LNCaP clone FGC (cell line): ENCODE data around the gene CNTNAP1.

Experiments used
- DNase-seq: peaks from one replicate; pipeline ENCODE4 v3.0.0-alpha.2; 2011; ENCODE audit warnings: low read depth
- H3K4me3 ChIP-seq: 2 replicates; pipeline ENCODE4 v1.5.1; 2011; ENCODE audit warnings: mild to moderate bottlenecking, low read depth, low read length, control low read depth
- CTCF ChIP-seq: IDR thresholded peaks from 2 replicates; pipeline ENCODE4 v1.5.1; 2012; ENCODE audit warnings: mild to moderate bottlenecking; ENCODE audit not compliant: control insufficient read depth, insufficient read depth; ENCODE audit errors: extremely low read depth

Gene CNTNAP1

DNA sequence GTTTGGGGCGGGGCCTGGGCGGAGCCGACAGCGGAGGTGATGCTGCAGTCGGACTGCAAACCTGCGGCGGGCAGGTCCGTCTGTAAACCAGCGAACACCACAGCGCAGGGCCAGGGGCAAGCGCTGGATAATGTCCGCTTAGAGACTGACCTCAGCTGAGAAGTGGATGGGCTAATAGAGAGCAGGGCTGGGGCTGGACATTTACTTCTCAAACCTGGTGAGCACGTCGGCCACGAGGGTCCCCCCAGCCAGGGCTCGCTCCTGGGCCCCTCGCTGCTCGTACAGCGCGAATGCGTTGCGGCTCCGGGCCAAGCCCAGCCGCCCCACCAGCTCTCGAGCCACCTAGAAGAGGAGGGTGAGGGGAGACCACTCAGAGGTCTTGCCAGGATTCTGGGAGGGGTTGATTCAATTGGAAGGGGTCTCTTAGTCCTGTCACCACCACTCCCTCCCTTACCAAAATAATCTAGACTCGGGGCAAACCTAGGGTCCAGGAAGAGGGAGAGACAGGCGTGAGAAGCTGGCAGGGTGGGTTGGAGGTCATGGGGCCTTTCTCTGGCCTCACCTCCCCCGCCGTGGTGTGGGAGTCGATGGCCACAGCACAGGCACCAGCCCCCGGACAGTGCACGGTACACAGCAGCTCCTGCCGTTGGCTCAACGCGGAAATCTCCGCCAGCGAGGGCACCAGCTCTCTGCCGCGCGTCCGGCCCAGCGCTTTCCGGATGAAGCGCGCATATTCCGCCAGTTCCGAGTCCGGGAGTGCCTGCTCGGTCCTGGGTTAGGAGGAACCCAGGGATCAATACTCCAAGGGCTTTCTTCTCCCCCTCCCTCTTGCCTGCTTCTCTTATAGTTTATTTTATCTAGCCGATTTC lies 11.3 kb upstream of the CNTNAP1 start:
- TF ChIP-seq CTCF: no peak
- no peak overlapping the region for H3K4me3 ChIP-seq
- DNase-seq: no peak

DNA sequence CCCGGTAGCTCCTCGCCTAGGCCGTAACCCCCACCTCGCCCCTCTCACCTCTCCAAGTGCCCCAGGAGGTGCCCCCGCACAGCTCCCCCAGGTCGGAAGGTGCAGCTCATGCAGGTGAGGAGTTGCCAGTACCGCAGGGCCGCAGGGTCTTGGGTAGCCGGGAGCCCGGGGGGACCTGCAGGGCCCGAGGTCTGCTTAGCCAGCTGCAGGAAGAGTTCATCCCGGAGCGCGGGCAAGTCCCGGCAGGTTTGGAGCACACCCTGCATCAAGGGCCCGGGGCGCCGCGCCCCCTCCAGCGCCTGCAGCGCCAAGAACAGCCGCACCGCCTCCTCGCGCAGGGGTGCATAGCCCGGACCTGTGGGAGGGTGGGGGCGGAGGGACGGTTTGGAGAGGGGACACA lies 10.3 kb upstream of the CNTNAP1 start:
- no peak for DNase-seq
- H3K4me3 ChIP-seq: no peak overlapping the region

GRCh38 chr17:42673266-42673884 lies 9.0 kb upstream of the CNTNAP1 start:
- no peak overlapping the region for H3K4me3 ChIP-seq
- TF ChIP-seq CTCF: no peak
- DNase-seq: no peak

More for the DNA sequence above, 10.3 kb upstream of the CNTNAP1 start:
- TF ChIP-seq CTCF: no peak

GRCh38 chr17:42673885-42674754 lies 8.2 kb upstream of the CNTNAP1 start:
- H3K4me3 ChIP-seq: peak overlapping the region; percentile 63; the same call in 1 of the 2 replicates
- peak; percentile 33; the same call in 1 of the 2 replicates for TF ChIP-seq CTCF
- no peak for DNase-seq

DNA sequence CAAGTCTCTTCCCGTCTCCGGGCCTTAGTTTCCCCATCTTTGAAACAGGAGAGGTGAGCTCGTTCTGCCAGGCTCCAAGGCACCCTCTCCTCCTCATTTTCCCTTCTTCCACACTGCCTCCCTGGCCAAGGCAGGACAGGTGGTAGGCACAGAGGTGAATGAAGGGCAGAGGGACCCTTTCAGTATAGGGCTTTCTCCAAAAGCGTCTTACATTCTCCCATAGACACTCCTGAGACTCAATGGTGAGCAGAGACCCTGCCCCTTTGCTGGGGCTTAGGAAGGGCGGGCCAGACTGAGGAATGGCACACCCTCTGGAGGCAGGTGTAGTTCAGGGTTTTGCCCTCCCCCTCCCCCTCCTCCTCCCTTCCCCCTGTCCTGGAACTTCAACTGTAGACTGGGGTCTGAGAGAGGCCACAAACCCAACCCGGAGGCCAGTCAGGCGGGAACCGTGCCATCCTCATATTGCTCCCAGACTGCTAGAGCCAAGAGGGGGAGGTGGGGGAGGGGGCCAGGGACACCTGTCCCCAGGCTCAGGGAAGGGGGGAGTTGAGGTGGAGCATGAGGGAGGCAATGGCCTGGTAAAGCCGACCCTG lies 7.5 kb upstream of the CNTNAP1 start:
- no peak for DNase-seq
- H3K4me3 ChIP-seq: peak overlapping the region; percentile 63
- TF ChIP-seq CTCF: no peak

DNA sequence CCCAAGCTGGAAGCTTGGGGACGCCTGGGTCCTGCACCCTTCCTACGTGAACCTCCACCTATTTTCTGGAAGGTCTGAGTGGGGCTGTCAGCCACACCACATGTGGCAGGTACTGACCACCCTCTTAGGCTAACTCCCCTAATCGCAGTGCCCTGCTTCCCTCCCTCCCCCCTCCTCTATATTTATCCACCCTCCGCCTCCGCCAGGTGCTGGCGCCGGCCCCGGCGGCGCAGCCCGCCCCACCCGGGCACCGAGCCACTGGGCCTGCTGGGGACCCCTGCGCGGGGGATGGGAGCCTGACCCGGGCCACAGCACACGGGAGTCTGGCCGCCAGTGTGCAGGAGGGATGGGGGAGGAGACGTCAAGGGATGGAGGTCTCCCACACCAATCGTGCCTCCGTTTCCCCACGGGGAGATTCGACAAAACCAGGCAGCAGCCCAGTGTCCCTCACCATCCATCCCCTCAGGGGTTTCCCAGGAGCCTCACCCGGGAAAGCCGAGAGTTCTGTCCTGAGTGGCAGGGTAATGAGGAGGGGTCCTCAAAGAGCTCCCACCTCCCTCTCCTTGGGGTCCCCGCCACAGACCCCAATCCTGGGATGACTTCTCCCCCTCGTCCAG lies 6.9 kb upstream of the CNTNAP1 start:
- DNase-seq: no peak
- TF ChIP-seq CTCF: no peak
- peak overlapping the region; percentile 63 for H3K4me3 ChIP-seq
